HepG2 (cell line): Measurements from ENCODE around the gene PRDM15. TPM values are rescaled to one million over a fixed set of nuclear protein-coding genes. Genes with fewer than 3 reads are reported as not detected.
A peak's percentile ranks its signal among the peaks of the same experiment; 100 is the strongest.

ENCODE experiments used
- ATAC-seq: fragments of 200-7000 bp; cut with Tn5 transposase; 3 replicates; pipeline ENCODE4 v1.9.1; 2020; ENCODE audit warnings: mild to moderate bottlenecking, moderate library complexity
- BruUV-seq: library from RNA; stranded (reverse); fragments of 400-500 nt; replicated peaks from 2 replicates; lab custom pipeline; 2021; lab: Mats Ljungman, UMichigan
- CTCF ChIA-PET: fragments of 300-600 bp; formaldehyde crosslinking; extraction: SDS; loops from one replicate; lab custom pipeline; 2021; ENCODE audit warnings: low total read pairs, inconsistent platforms, low intra/inter-chr PET ratio; lab: Yijun Ruan, JAX
- POLR2A ChIA-PET: fragments of 350-600 bp; sonication (Branson Sonifier 250); formaldehyde crosslinking; loops from one replicate; lab custom pipeline; 2020; ENCODE audit warnings: antibody characterized with exemption, inconsistent platforms; lab: Yijun Ruan, JAX
- DNase-seq: peaks from one replicate; pipeline ENCODE4 v3.0.0-alpha.2; 2015; ENCODE audit warnings: low spot score
- FAIRE-seq: peaks from 3 replicates; lab custom pipeline; 2011; peaks lifted over from hg19 to GRCh38; lab: Jason Lieb, UNC
- H2AFZ ChIP-seq: one replicate; pipeline ENCODE4 v1.6.1; 2011; ENCODE audit warnings: low read length, inconsistent platforms
- H3K27ac ChIP-seq: fragments of 300-600 bp; 3 replicates; pipeline ENCODE4 v1.8.0; 2011; ENCODE audit warnings: mixed run types, mild to moderate bottlenecking, mixed read lengths, low read length, inconsistent platforms; ENCODE audit not compliant: insufficient read depth; ENCODE audit errors: extremely low read length
- H3K27me3 ChIP-seq, 2 experiments: fragments of 200-600 bp in 1 of 2; 2 replicates in 1 of 2; 3 replicates in 1 of 2; pipeline versions ENCODE4 v1.6.0 to v1.8.0; 2011; ENCODE audit warnings: low read length in 2 of 2, mild to moderate bottlenecking in 2 of 2, moderate library complexity in 2 of 2, inconsistent platforms in 1 of 2; ENCODE audit not compliant: insufficient read depth in 2 of 2, control insufficient read depth in 1 of 2
- H3K36me3 ChIP-seq, 2 experiments: fragments of 200-600 bp in 1 of 2; replicated peaks in 1 of 2; 2 replicates in 1 of 2; 3 replicates in 1 of 2; pipeline versions ENCODE4 v1.5.1 to v1.8.0; 2011; ENCODE audit warnings: low read length in 2 of 2, inconsistent platforms in 1 of 2; ENCODE audit not compliant: insufficient read depth in 2 of 2, control insufficient read depth in 1 of 2
- H3K4me1 ChIP-seq: 2 replicates; pipeline ENCODE4 v1.5.1; 2012; ENCODE audit warnings: low read length, inconsistent platforms; ENCODE audit not compliant: insufficient read depth
- H3K4me2 ChIP-seq: 2 replicates; pipeline ENCODE4 v1.6.0; 2011; ENCODE audit warnings: low read depth, low read length, inconsistent platforms
- H3K4me3 ChIP-seq, 3 experiments: fragments of 200-600 bp in 1 of 3; sonication (generic), shearing (Covaris generic) in 1 of 3; replicated peaks in 1 of 3; 2 replicates each; pipeline ENCODE4 v1.5.1; 2011 to 2016; ENCODE audit warnings: low read length in 3 of 3, inconsistent platforms in 2 of 3, low read depth in 2 of 3, mild to moderate bottlenecking in 2 of 3, control low read depth in 1 of 3, mixed read lengths in 1 of 3; ENCODE audit not compliant: insufficient read depth in 1 of 3
- H3K79me2 ChIP-seq: one replicate; pipeline ENCODE4 v1.6.1; 2011; ENCODE audit warnings: low read length, inconsistent platforms; ENCODE audit not compliant: insufficient read depth
- H3K9ac ChIP-seq: 2 replicates; pipeline ENCODE4 v1.6.0; 2011; ENCODE audit warnings: mild to moderate bottlenecking, low read depth, low read length, inconsistent platforms; ENCODE audit not compliant: insufficient read depth
- H3K9me3 ChIP-seq: 2 replicates; pipeline ENCODE4 v1.5.1; 2012; ENCODE audit warnings: mild to moderate bottlenecking, low read length
- H4K20me1 ChIP-seq: 2 replicates; pipeline ENCODE4 v1.6.0; 2011; ENCODE audit warnings: inconsistent platforms, mild to moderate bottlenecking, low read length, moderate library complexity; ENCODE audit not compliant: insufficient read depth
- HOXA3 ChIP-seq: sonication (generic); formaldehyde crosslinking; IDR thresholded peaks from 2 replicates; pipeline ENCODE4 v1.5.0; 2020; ENCODE audit warnings: missing genetic modification reagents
- MTA1 ChIP-seq: sonication (generic); formaldehyde crosslinking; IDR thresholded peaks from 2 replicates; pipeline ENCODE4 v1.4.0; 2020; ENCODE audit warnings: missing genetic modification reagents, mild to moderate bottlenecking, borderline replicate concordance
- NR2F1 ChIP-seq, 2 experiments: fragments of 450-650 bp in 1 of 2; formaldehyde crosslinking in 1 of 2; IDR thresholded peaks; 2 replicates each; pipeline versions ENCODE4 v1.5.0 to v1.6.1; 2016 to 2020; ENCODE audit warnings: mild to moderate bottlenecking in 1 of 2, missing compliant biosample characterization in 1 of 2, missing genetic modification reagents in 1 of 2, moderate library complexity in 1 of 2
- RNF2 ChIP-seq: fragments of 450-650 bp; conservative IDR thresholded peaks from 2 replicates; pipeline ENCODE4 v1.6.1; 2016; ENCODE audit warnings: low read depth
- TBX2 ChIP-seq: sonication (generic); formaldehyde crosslinking; IDR thresholded peaks from 2 replicates; pipeline ENCODE4 v1.5.0; 2020; ENCODE audit warnings: missing genetic modification reagents, mild to moderate bottlenecking, borderline replicate concordance
- ZNF691 ChIP-seq: sonication (generic); formaldehyde crosslinking; IDR thresholded peaks from 2 replicates; pipeline ENCODE4 v1.4.0; 2020; ENCODE audit warnings: missing genetic modification reagents, low read depth, mild to moderate bottlenecking, borderline replicate concordance
- ZSCAN29 ChIP-seq: sonication (generic); formaldehyde crosslinking; conservative IDR thresholded peaks from 2 replicates; pipeline ENCODE4 v1.4.0; 2020; ENCODE audit warnings: mild to moderate bottlenecking, missing genetic modification reagents
- ZSCAN31 ChIP-seq: sonication (generic); formaldehyde crosslinking; IDR thresholded peaks from 2 replicates; pipeline ENCODE4 v1.5.0; 2020; ENCODE audit warnings: low read depth, mild to moderate bottlenecking, missing genetic modification reagents
- WGBS: methylation state at CpG from one replicate; pipeline ENCODE4 v1.1.6; 2017; ENCODE audit warnings: low lambda C conversion rate; 5-methylcytosine and 5-hydroxymethylcytosine counted together
- in situ Hi-C: cut with HindIII; loops from 2 replicates; pipeline ENCODE4 v1.10.0; 2017; ENCODE audit warnings: low pct_unique_long_range_greater_than_20kb; ENCODE audit not compliant: extremely low pct_ligation_motif_present
- intact Hi-C: fragments of 100-400 bp; cut with micrococcal nuclease; formaldehyde crosslinking; loops from one replicate; pipeline ENCODE4 v1.10.0; 2022; ENCODE audit not compliant: unreplicated experiment
- polyA plus RNA-seq, 8 experiments: library from polyadenylated mRNA; depleted of rRNA in 3 of 8; stranded (reverse) in 7 of 8; unstranded in 1 of 8; fragments of >200 nt; fragmentation: Illumina TruSeq in 4 of 8; extraction: Trizol in 4 of 8; gene quantifications; 2 replicates each; pipeline versions ENCODE4 v1.2.1 to v1.2.3, GENCODE V29; 2011 to 2016; ENCODE audit warnings: low read depth in 4 of 8, missing spikeins in 1 of 8, mixed read lengths in 1 of 8; ENCODE audit not compliant: insufficient read depth in 1 of 8
- total RNA-seq, 5 experiments: library from RNA; depleted of rRNA; stranded (reverse); fragments of >200 nt; fragmentation: Illumina TruSeq; extraction: Trizol; gene quantifications; 2 replicates each; pipeline ENCODE4 v1.2.3, GENCODE V29; 2016; ENCODE audit warnings: low read depth in 1 of 5
- TF ChIP-seq, protein P1 (sequence below), 2 experiments: fragments of 450-650 bp in 1 of 2; sonication (generic) in 1 of 2; formaldehyde crosslinking; IDR thresholded peaks; 2 replicates each; pipeline versions ENCODE4 v1.5.0 to v1.8.0; 2020 to 2022; ENCODE audit warnings: mild to moderate bottlenecking in 1 of 2, missing genetic modification reagents in 1 of 2
- TF ChIP-seq, protein P2 (sequence below): sonication (generic); IDR thresholded peaks from 2 replicates; pipeline ENCODE4 v1.6.1; 2016; ENCODE audit warnings: low read depth, borderline replicate concordance
- TF ChIP-seq, protein P3 (sequence below): sonication (generic); formaldehyde crosslinking; IDR thresholded peaks from 2 replicates; pipeline ENCODE4 v1.5.1; 2020; ENCODE audit warnings: missing genetic modification reagents, mild to moderate bottlenecking, borderline replicate concordance
- TF ChIP-seq, protein P4 (sequence below): sonication (generic); formaldehyde crosslinking; IDR thresholded peaks from 2 replicates; pipeline ENCODE4 v1.4.0; 2020; ENCODE audit warnings: missing genetic modification reagents

The PRDM15 gene
- total and polyA plus RNA-seq, 2 of the 13 experiments (the other 11 are each of a cell fraction or from before 2014, with no cell fraction given) = 4.0 to 6.9 TPM

DNA sequence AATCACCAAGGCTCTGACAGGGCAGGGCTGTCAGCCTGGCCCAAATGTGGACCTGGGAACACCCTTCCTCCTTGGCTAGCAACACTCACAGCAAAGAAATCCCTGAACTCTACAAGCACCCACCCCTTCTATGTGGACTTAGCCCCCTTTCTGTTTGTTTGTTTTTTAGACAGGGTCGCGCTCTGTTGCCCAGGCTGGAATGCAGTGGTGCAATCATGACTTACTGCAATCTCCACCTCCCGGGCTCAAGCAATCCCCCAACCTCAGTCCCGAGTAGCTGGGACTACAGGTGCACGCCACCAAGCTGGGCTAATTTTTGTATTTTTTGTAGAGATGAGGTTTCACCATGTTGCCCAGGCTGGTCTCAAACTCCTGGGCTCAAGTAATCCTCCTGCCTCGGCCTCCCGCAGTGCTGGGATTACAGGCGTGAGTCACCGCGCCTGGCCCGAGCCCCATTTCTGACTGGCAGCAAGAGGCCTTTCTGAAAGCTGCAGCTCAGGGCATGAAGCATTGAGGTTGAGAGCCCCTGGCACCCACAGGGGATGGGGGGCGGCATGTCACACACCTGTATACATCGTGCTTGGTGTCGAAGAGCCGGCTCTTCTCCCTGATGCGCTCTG, 128.5 kb downstream of the PRDM15 start:
- ChIA-PET POLR2A (interaction anchor here (1.5 to 4.4 kb wide), 5 partner anchors 11 to 35 kb away, joined by 6 to 35 read pairs (median 19); partner anchors contain the start of gene RIPK4), CTCF (no interaction called here)
- Histone ChIP-seq H3K4me1 (peaks cover 45% of the 10 kb centered on the region), H3K4me2 (peak overlapping the region; percentile 27), H3K79me2 (peaks cover 14% of the 10 kb centered on the region), H3K9me3 (no peaks in the 10 kb centered on the region), H3K9ac (0 out of 2 replicates have a peak overlapping the region, but pooled peaks have one; percentile 6), H3K27ac (peak overlapping the region; percentile 55), H3K4me3 (no peak overlapping the region), H2AFZ (no peak overlapping the region), H4K20me1 (peaks cover 43% of the 10 kb centered on the region; the same call in 1 of the 2 replicates), H3K36me3 (peaks cover 32 to 59% of the 10 kb centered on the region in 2 experiments), H3K27me3 (no peaks in the 10 kb centered on the region)
- WGBS = 49% methylated on average over 10 of the region's 16 CpGs
- peak; percentile 85 for ATAC-seq
- in situ Hi-C loops = no loop called here
- DNase-seq = peak; percentile 85
- peak; percentile 96 for FAIRE-seq
- intact Hi-C loops = loop anchor here (2.0 kb wide), 1 partner anchor 18 kb away; no protein-coding TSS in a partner anchor
- BruUV-seq = no TSS peak
- TF ChIP-seq ZSCAN31 (CRISPR knock-in tag) (peak; percentile 59; the same call in 1 of the 2 replicates), NR2F1 (CRISPR knock-in tag; IDR thresholded peaks at IDR 0.05) (peak; percentile 36 to 52; a peak in 1 of 4 replicates), MTA1 (CRISPR knock-in tag) (peak; percentile 88), RNF2 (no peak), ZSCAN29 (CRISPR knock-in tag) (0 out of 2 replicates have a peak, but pooled peaks have one; percentile 31), ZNF691 (CRISPR knock-in tag) (no peak), TBX2 (CRISPR knock-in tag) (peak; percentile 81), HOXA3 (CRISPR knock-in tag) (peak; percentile 30; the same call in 1 of the 2 replicates)
- TF ChIP-seq, protein P1, sequence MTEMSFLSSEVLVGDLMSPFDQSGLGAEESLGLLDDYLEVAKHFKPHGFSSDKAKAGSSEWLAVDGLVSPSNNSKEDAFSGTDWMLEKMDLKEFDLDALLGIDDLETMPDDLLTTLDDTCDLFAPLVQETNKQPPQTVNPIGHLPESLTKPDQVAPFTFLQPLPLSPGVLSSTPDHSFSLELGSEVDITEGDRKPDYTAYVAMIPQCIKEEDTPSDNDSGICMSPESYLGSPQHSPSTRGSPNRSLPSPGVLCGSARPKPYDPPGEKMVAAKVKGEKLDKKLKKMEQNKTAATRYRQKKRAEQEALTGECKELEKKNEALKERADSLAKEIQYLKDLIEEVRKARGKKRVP (CRISPR knock-in tag; IDR thresholded peaks at IDR 0.05) = peak in 1 of 2 experiments; percentile 74; a peak in 2 of 4 replicates
- TF ChIP-seq, protein P2, sequence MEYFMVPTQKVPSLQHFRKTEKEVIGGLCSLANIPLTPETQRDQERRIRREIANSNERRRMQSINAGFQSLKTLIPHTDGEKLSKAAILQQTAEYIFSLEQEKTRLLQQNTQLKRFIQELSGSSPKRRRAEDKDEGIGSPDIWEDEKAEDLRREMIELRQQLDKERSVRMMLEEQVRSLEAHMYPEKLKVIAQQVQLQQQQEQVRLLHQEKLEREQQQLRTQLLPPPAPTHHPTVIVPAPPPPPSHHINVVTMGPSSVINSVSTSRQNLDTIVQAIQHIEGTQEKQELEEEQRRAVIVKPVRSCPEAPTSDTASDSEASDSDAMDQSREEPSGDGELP = peak; percentile 23; the same call in 1 of the 2 replicates
- TF ChIP-seq, protein P3, sequence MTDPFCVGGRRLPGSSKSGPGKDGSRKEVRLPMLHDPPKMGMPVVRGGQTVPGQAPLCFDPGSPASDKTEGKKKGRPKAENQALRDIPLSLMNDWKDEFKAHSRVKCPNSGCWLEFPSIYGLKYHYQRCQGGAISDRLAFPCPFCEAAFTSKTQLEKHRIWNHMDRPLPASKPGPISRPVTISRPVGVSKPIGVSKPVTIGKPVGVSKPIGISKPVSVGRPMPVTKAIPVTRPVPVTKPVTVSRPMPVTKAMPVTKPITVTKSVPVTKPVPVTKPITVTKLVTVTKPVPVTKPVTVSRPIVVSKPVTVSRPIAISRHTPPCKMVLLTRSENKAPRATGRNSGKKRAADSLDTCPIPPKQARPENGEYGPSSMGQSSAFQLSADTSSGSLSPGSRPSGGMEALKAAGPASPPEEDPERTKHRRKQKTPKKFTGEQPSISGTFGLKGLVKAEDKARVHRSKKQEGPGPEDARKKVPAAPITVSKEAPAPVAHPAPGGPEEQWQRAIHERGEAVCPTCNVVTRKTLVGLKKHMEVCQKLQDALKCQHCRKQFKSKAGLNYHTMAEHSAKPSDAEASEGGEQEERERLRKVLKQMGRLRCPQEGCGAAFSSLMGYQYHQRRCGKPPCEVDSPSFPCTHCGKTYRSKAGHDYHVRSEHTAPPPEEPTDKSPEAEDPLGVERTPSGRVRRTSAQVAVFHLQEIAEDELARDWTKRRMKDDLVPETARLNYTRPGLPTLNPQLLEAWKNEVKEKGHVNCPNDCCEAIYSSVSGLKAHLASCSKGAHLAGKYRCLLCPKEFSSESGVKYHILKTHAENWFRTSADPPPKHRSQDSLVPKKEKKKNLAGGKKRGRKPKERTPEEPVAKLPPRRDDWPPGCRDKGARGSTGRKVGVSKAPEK (CRISPR knock-in tag) = no peak
- TF ChIP-seq, protein P4, sequence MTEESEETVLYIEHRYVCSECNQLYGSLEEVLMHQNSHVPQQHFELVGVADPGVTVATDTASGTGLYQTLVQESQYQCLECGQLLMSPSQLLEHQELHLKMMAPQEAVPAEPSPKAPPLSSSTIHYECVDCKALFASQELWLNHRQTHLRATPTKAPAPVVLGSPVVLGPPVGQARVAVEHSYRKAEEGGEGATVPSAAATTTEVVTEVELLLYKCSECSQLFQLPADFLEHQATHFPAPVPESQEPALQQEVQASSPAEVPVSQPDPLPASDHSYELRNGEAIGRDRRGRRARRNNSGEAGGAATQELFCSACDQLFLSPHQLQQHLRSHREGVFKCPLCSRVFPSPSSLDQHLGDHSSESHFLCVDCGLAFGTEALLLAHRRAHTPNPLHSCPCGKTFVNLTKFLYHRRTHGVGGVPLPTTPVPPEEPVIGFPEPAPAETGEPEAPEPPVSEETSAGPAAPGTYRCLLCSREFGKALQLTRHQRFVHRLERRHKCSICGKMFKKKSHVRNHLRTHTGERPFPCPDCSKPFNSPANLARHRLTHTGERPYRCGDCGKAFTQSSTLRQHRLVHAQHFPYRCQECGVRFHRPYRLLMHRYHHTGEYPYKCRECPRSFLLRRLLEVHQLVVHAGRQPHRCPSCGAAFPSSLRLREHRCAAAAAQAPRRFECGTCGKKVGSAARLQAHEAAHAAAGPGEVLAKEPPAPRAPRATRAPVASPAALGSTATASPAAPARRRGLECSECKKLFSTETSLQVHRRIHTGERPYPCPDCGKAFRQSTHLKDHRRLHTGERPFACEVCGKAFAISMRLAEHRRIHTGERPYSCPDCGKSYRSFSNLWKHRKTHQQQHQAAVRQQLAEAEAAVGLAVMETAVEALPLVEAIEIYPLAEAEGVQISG = 0 out of 2 replicates have a peak, but pooled peaks have one; percentile 40
